Trophoblast cell (in vitro differentiated cells and primary cell): Measurements from ENCODE around the gene PTGS1.

Source experiments
- DNase-seq, 2 donors: peaks; one replicate each; pipeline ENCODE4 v3.0.0-alpha.2; 2016
- H2AFZ ChIP-seq: 2 replicates; pipeline ENCODE4 v1.6.1; 2013; ENCODE audit warnings: low read length, moderate library complexity, mild to moderate bottlenecking; ENCODE audit not compliant: insufficient read depth, poor library complexity
- H2AK5ac ChIP-seq: 2 replicates; pipeline ENCODE4 v1.6.1; 2013; ENCODE audit warnings: mild to moderate bottlenecking, low read length
- H2BK120ac ChIP-seq: 2 replicates; pipeline ENCODE4 v1.6.1; 2013; ENCODE audit warnings: low read length, mild to moderate bottlenecking, moderate library complexity; ENCODE audit not compliant: insufficient read depth, poor library complexity
- H2BK12ac ChIP-seq: 2 replicates; pipeline ENCODE4 v1.6.1; 2013; ENCODE audit warnings: mild to moderate bottlenecking, low read length, moderate library complexity
- H2BK5ac ChIP-seq: 2 replicates; pipeline ENCODE4 v1.6.1; 2013; ENCODE audit warnings: low read length, low read depth, moderate library complexity, mild to moderate bottlenecking; ENCODE audit not compliant: poor library complexity
- H3K14ac ChIP-seq: 2 replicates; pipeline ENCODE4 v1.6.1; 2013; ENCODE audit warnings: mild to moderate bottlenecking, low read length
- H3K18ac ChIP-seq: 2 replicates; pipeline ENCODE4 v1.6.1; 2013; ENCODE audit warnings: mild to moderate bottlenecking, low read length
- H3K23ac ChIP-seq: 2 replicates; pipeline ENCODE4 v1.6.1; 2013; ENCODE audit warnings: low read length
- H3K27ac ChIP-seq: 2 replicates; pipeline ENCODE4 v1.5.1; 2013; ENCODE audit warnings: low read depth, mild to moderate bottlenecking, inconsistent platforms, low read length, moderate library complexity
- H3K27me3 ChIP-seq: 2 replicates; pipeline ENCODE4 v1.6.1; 2013; ENCODE audit warnings: inconsistent platforms, mild to moderate bottlenecking, low read length, moderate library complexity; ENCODE audit not compliant: insufficient read depth
- H3K36me3 ChIP-seq, 2 experiments: 1 replicate in 1 of 2; 2 replicates in 1 of 2; pipeline ENCODE4 v1.6.1; 2013; ENCODE audit warnings: low read length in 2 of 2, mild to moderate bottlenecking in 2 of 2, moderate library complexity in 1 of 2; ENCODE audit not compliant: insufficient read depth in 2 of 2, control insufficient read depth in 1 of 2
- H3K4ac ChIP-seq: 2 replicates; pipeline ENCODE4 v1.6.1; 2013; ENCODE audit warnings: low read depth, mild to moderate bottlenecking, low read length, moderate library complexity
- H3K4me1 ChIP-seq, 2 experiments: 1 replicate in 1 of 2; 2 replicates in 1 of 2; pipeline ENCODE4 v1.6.1; 2013; ENCODE audit warnings: low read length in 2 of 2, mild to moderate bottlenecking in 2 of 2, moderate library complexity in 1 of 2; ENCODE audit not compliant: insufficient read depth in 2 of 2, control insufficient read depth in 1 of 2
- H3K4me2 ChIP-seq: 2 replicates; pipeline ENCODE4 v1.6.1; 2013; ENCODE audit warnings: inconsistent platforms, mild to moderate bottlenecking, low read length, moderate library complexity
- H3K4me3 ChIP-seq: 2 replicates; pipeline ENCODE4 v1.5.1; 2013; ENCODE audit warnings: mild to moderate bottlenecking, low read depth, low read length, inconsistent platforms
- H3K79me1 ChIP-seq: one replicate; pipeline ENCODE4 v1.6.1; 2013; ENCODE audit warnings: low read length
- H3K79me2 ChIP-seq: 2 replicates; pipeline ENCODE4 v1.6.1; 2013; ENCODE audit warnings: low read length, mild to moderate bottlenecking; ENCODE audit not compliant: control insufficient read depth, insufficient read depth, poor library complexity
- H3K9ac ChIP-seq: 2 replicates; pipeline ENCODE4 v1.6.1; 2013; ENCODE audit warnings: mild to moderate bottlenecking, low read length
- H3K9me3 ChIP-seq: 2 replicates; pipeline ENCODE4 v1.6.1; 2013; ENCODE audit warnings: low read depth, mild to moderate bottlenecking, control low read depth, inconsistent platforms, low read length; ENCODE audit not compliant: insufficient read depth
- H4K12ac ChIP-seq: 2 replicates; pipeline ENCODE4 v1.6.1; 2013; ENCODE audit warnings: low read depth, mild to moderate bottlenecking, low read length, moderate library complexity
- H4K8ac ChIP-seq: 2 replicates; pipeline ENCODE4 v1.6.1; 2013; ENCODE audit warnings: low read depth, mild to moderate bottlenecking, low read length, moderate library complexity
- H4K91ac ChIP-seq: one replicate; pipeline ENCODE4 v1.6.1; 2013; ENCODE audit warnings: low read depth, mild to moderate bottlenecking, low read length, moderate library complexity
- WGBS: extraction: QIAGEN DNeasy Blood & Tissue Kit; methylation state at CpG from one replicate; pipeline ENCODE4 v1.1.7; 2013; ENCODE audit warnings: missing lambda C conversion rate; ENCODE audit not compliant: insufficient read length, insufficient coverage; ENCODE audit errors: extremely low coverage; 5-methylcytosine and 5-hydroxymethylcytosine counted together

The PTGS1 gene

DNA sequence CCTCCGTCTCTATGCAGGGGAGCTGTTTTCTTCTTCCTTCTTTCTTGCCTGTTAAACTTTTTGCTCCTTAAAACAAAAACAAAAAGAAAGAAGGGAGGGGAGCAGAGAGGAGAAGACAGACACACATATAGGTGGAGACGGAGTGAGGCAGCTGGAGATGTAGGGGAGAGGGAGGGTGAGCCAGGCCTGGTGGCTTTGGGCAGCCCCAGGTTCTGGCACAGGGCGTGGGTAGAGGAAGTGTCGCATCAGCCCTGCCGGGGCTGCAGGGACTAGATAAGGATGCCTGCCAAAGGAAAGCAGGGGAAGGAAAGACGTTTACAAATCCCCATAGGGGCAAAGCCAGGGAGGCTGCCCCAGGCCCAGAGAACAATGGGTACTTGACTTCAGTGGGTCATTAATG, 38.7 kb upstream of the PTGS1 start:
- no CpG with 5 or more reads among the region's 6 CpGs for WGBS
- H2BK5ac ChIP-seq: no peak overlapping the region

GRCh38 chr9:122332644-122333043, 38.2 kb upstream of the PTGS1 start:
- Histone ChIP-seq H2BK12ac (no peak overlapping the region), H3K27ac (no peak overlapping the region), H3K4ac (no peak overlapping the region), H3K4me1 (no peaks in the 10 kb centered on the region), H2BK5ac (no peak overlapping the region), H2BK120ac (no peak overlapping the region), H3K79me2 (no peaks in the 10 kb centered on the region), H4K91ac (no peak overlapping the region), H3K36me3 (no peaks in the 10 kb centered on the region), H3K9ac (no peak overlapping the region), H3K27me3 (no peaks in the 10 kb centered on the region), H3K4me2 (no peak overlapping the region), H3K9me3 (no peaks in the 10 kb centered on the region), H2AK5ac (no peak overlapping the region), H3K4me3 (no peak overlapping the region), H3K14ac (no peak overlapping the region), H2AFZ (no peak overlapping the region), H3K18ac (no peak overlapping the region), H3K23ac (no peak overlapping the region), H4K12ac (no peak overlapping the region), H3K79me1 (no peaks in the 10 kb centered on the region), H4K8ac (no peak overlapping the region)
- no peak for DNase-seq
- WGBS: no CpG with 5 or more reads among the region's 7 CpGs

More for the DNA sequence above, 38.7 kb upstream of the PTGS1 start:
- Histone ChIP-seq H2BK120ac (no peak overlapping the region), H3K4me3 (no peak overlapping the region), H3K4me2 (no peak overlapping the region), H3K18ac (no peak overlapping the region), H3K9ac (no peak overlapping the region), H4K12ac (no peak overlapping the region), H3K27me3 (no peaks in the 10 kb centered on the region), H4K91ac (no peak overlapping the region), H3K36me3 (no peaks in the 10 kb centered on the region), H3K9me3 (no peaks in the 10 kb centered on the region), H4K8ac (no peak overlapping the region), H2AK5ac (no peak overlapping the region), H3K23ac (no peak overlapping the region), H3K79me1 (no peaks in the 10 kb centered on the region), H3K79me2 (no peaks in the 10 kb centered on the region), H2BK12ac (no peak overlapping the region), H3K27ac (no peak overlapping the region), H3K4me1 (no peaks in the 10 kb centered on the region), H2AFZ (no peak overlapping the region), H3K14ac (no peak overlapping the region), H3K4ac (no peak overlapping the region)
- no peak for DNase-seq

GRCh38 chr9:122333169-122333808, 37.5 kb upstream of the PTGS1 start:
- Histone ChIP-seq H2AFZ (no peak overlapping the region), H2BK5ac (no peak overlapping the region), H3K23ac (no peak overlapping the region)

DNA sequence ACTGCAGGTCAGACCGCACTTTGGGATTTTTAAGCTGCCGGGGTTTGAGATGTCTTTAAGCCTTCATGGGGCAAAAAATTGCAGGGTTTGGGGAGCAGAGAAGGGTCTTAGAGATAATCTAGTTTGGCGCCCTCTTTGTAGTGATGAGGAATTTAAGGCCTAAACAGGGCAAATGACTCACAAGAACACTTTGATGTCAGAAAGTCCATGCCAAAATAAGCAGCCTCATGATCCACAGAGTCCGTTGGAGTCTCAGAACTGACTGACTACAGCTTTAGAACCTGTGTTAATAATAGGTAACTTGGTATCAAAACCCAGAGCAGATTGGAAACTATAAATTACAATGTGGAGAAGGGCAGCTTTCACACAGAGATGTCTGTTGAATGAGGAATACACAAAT, 35.9 kb upstream of the PTGS1 start:
- Histone ChIP-seq H3K4me2 (no peak overlapping the region), H3K27ac (no peak overlapping the region), H3K18ac (no peak overlapping the region), H3K14ac (no peak overlapping the region), H4K8ac (no peak overlapping the region), H2AK5ac (no peak overlapping the region), H3K36me3 (no peaks in the 10 kb centered on the region), H3K79me2 (no peaks in the 10 kb centered on the region), H4K91ac (no peak overlapping the region), H2BK5ac (no peak overlapping the region), H2BK12ac (no peak overlapping the region), H3K27me3 (no peaks in the 10 kb centered on the region), H2BK120ac (no peak overlapping the region), H3K4me1 (no peaks in the 10 kb centered on the region), H3K9me3 (no peaks in the 10 kb centered on the region), H3K79me1 (no peaks in the 10 kb centered on the region), H4K12ac (no peak overlapping the region), H3K4ac (no peak overlapping the region), H2AFZ (no peak overlapping the region), H3K9ac (no peak overlapping the region), H3K23ac (no peak overlapping the region), H3K4me3 (no peak overlapping the region)
- DNase-seq: no peak
- no CpG with 5 or more reads among the region's 4 CpGs for WGBS

More at GRCh38 chr9:122333169-122333808, 37.5 kb upstream of the PTGS1 start:
- Histone ChIP-seq H4K91ac (no peak overlapping the region), H3K36me3 (no peaks in the 10 kb centered on the region), H3K9ac (no peak overlapping the region), H2BK12ac (no peak overlapping the region), H4K12ac (no peak overlapping the region), H3K4me2 (no peak overlapping the region), H2BK120ac (no peak overlapping the region), H3K27me3 (no peaks in the 10 kb centered on the region), H3K14ac (no peak overlapping the region), H3K27ac (no peak overlapping the region), H3K4me3 (no peak overlapping the region), H3K79me1 (no peaks in the 10 kb centered on the region), H4K8ac (no peak overlapping the region), H3K9me3 (no peaks in the 10 kb centered on the region), H3K79me2 (no peaks in the 10 kb centered on the region), H3K4ac (no peak overlapping the region), H3K18ac (no peak overlapping the region), H3K4me1 (no peaks in the 10 kb centered on the region), H2AK5ac (no peak overlapping the region)
- WGBS: no CpG with 5 or more reads among the region's 10 CpGs
- DNase-seq: no peak
